ENCODE results near the gene ITK.

ITK gene

DNA sequence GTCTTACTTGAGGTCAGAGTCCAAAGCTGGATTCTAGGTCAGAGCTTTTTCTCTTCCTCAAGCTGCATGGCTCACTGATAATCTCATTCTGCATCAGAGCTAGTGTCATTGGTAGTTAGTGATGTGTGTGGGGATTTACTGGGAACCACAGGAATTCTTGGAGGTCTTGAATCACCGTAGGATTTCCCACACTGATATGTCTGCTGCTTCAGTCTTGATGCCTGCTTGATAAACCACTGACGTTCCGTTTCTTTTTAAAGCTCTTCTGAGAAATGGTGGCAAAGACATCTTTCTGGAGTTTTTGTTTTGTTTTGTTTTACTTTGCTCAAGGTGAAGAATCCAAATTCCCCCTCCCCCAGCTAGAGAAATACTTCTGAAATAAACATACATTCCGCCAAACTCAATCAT lies 13.4 kb upstream of the ITK start:
- DNase-seq (ENCODE audit: low read depth) = no peak
- TF ChIP-seq, protein P1, sequence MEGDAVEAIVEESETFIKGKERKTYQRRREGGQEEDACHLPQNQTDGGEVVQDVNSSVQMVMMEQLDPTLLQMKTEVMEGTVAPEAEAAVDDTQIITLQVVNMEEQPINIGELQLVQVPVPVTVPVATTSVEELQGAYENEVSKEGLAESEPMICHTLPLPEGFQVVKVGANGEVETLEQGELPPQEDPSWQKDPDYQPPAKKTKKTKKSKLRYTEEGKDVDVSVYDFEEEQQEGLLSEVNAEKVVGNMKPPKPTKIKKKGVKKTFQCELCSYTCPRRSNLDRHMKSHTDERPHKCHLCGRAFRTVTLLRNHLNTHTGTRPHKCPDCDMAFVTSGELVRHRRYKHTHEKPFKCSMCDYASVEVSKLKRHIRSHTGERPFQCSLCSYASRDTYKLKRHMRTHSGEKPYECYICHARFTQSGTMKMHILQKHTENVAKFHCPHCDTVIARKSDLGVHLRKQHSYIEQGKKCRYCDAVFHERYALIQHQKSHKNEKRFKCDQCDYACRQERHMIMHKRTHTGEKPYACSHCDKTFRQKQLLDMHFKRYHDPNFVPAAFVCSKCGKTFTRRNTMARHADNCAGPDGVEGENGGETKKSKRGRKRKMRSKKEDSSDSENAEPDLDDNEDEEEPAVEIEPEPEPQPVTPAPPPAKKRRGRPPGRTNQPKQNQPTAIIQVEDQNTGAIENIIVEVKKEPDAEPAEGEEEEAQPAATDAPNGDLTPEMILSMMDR (IDR thresholded peaks at IDR 0.05; ENCODE audit: insufficient read depth, low read depth, low read length, missing control alignments) = no peak
- H3K4me3 ChIP-seq (ENCODE audit: low read length) = no peak overlapping the region

- DNase-seq (ENCODE audit: low read depth) = no peak
- TF ChIP-seq, protein P1 (IDR thresholded peaks at IDR 0.05; ENCODE audit: insufficient read depth, low read depth, low read length, missing control alignments) = no peak
- no peak overlapping the region for H3K4me3 ChIP-seq (ENCODE audit: low read length)
Measured at GRCh38 chr5:157168286-157168685, 12.4 kb upstream of the ITK start.

DNA sequence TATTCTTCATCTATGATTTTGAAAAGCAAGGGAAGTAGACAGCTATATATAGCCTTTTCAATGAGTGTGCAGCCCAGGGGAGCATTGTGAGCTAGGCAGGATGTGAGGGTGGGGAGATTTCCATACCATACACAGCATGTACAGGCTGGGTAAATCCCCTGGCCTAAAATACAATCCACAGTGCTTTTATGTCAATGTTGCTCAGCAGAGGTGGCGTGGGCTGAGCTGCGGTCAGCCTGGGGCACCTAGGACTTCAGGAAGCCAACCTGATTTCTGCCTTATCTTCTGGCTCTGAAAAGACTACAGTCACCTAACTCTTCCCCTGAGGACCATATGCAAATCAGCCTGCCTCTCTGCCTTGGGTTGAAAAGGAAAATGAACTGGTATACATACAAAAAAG lies 8.2 kb upstream of the ITK start:
- no peak overlapping the region for H3K4me3 ChIP-seq (ENCODE audit: low read length)
- peak; percentile 1 for DNase-seq (ENCODE audit: low read depth)
- TF ChIP-seq, protein P1 (IDR thresholded peaks at IDR 0.05; ENCODE audit: insufficient read depth, low read depth, low read length, missing control alignments) = no peak

DNA sequence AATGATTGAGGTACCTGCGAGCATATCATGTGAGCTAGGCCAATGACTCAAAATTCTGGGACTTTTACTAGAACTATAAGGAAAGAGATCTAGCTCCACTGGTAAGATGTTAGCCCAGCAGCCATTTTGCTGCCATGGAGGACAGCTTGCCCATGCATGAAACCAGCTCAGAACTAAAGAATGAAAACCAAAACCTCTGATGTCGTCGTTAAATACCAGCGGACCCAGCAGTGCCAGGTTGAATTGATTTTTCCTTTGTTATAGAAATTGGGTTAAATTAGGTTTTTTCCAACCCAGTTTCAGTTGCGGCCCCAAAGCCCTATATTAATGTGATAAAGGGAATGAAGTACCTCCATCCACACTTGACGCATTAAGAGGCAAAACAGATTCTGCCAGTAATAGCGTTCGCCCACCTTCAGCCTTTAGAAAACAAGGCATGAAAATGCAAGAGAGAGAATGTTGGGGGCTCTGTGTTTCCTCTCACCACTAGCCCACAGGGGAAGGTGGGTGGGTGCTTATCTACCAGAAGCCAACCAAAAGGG lies 5.5 kb upstream of the ITK start:
- DNase-seq (ENCODE audit: low read depth) = no peak
- TF ChIP-seq, protein P1 (IDR thresholded peaks at IDR 0.05; ENCODE audit: insufficient read depth, low read depth, low read length, missing control alignments) = no peak

GRCh38 chr5:157177953-157178352 lies 2.7 kb upstream of the ITK start:
- no peak for DNase-seq (ENCODE audit: low read depth)
- TF ChIP-seq, protein P1 (IDR thresholded peaks at IDR 0.05; ENCODE audit: insufficient read depth, low read depth, low read length, missing control alignments) = no peak
- no peak overlapping the region for H3K4me3 ChIP-seq (ENCODE audit: low read length)

More for the DNA sequence above, 5.5 kb upstream of the ITK start:
- H3K4me3 ChIP-seq (ENCODE audit: low read length) = no peak overlapping the region

- DNase-seq (ENCODE audit: low read depth) = no peak
- TF ChIP-seq, protein P1 (IDR thresholded peaks at IDR 0.05; ENCODE audit: insufficient read depth, low read depth, low read length, missing control alignments) = no peak
- no peak overlapping the region for H3K4me3 ChIP-seq (ENCODE audit: low read length)
Measured at GRCh38 chr5:157178966-157179365, 1.7 kb upstream of the ITK start.

GRCh38 chr5:157182143-157182757 lies 1.6 kb downstream of the ITK start:
- H3K4me3 ChIP-seq (ENCODE audit: low read length) = no peak overlapping the region
- TF ChIP-seq, protein P1 (IDR thresholded peaks at IDR 0.05; ENCODE audit: insufficient read depth, low read depth, low read length, missing control alignments) = no peak
- DNase-seq (ENCODE audit: low read depth) = no peak

Measured in epithelial cell of esophagus (primary cell).